WERI-Rb-1 (cell line): Measurements from ENCODE around the gene COL20A1.

Experiments used
- DNase-seq: peaks from one replicate; pipeline ENCODE4 v3.0.0-alpha.2; 2020
- H3K27ac ChIP-seq: fragments of 250-450 bp; sonication (Bioruptor Pico); 2 replicates; pipeline ENCODE4 v1.5.1; 2020; ENCODE audit warnings: mild to moderate bottlenecking, moderate library complexity
- H3K27me3 ChIP-seq: fragments of 250-450 bp; sonication (Bioruptor Pico); 2 replicates; pipeline ENCODE4 v1.5.1; 2021; ENCODE audit warnings: mild to moderate bottlenecking, low read depth, moderate library complexity; ENCODE audit not compliant: insufficient read depth, severe bottlenecking
- H3K36me3 ChIP-seq: fragments of 250-450 bp; sonication (Bioruptor Pico); 2 replicates; pipeline ENCODE4 v1.5.1; 2020; ENCODE audit warnings: mild to moderate bottlenecking, moderate library complexity
- H3K4me3 ChIP-seq: 2 replicates; pipeline ENCODE4 v1.5.1; 2011; ENCODE audit warnings: low read depth, mild to moderate bottlenecking, control low read depth, low read length
- H3K9me3 ChIP-seq: fragments of 250-450 bp; sonication (Bioruptor Pico); 2 replicates; pipeline ENCODE4 v1.5.1; 2021; ENCODE audit warnings: mild to moderate bottlenecking, moderate library complexity; ENCODE audit not compliant: severe bottlenecking
- TF ChIP-seq, protein P1 (sequence below): IDR thresholded peaks from 2 replicates; pipeline ENCODE4 v1.5.1; 2011; ENCODE audit warnings: low read depth, mild to moderate bottlenecking, control low read depth, inconsistent platforms, low read length

Gene COL20A1

DNA sequence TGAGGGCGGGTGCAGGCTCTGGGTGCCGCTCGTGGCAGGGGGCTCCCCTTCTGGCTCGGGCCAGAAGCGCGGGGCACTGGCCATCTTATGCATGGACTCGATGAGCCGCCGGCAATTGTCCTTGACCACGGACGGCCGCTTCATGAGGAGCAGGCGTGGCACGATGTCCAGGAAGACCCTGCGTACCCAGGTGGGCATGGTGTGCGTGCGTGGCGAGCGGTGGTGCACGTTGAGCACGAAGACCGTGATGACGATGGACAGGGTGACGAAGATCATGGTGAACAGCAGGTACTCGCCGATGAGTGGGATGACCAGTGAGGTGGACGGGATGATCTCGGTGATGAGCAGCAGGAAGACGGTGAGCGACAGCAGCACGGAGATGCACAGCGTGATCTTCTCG, 57.2 kb downstream of the COL20A1 start:
- H3K27me3 ChIP-seq, result no peaks in the 10 kb centered on the region
- H3K27ac ChIP-seq, result no peak overlapping the region
- DNase-seq, result no peak
- no peaks in the 10 kb centered on the region for H3K36me3 ChIP-seq
- H3K9me3 ChIP-seq, result peaks cover 9% of the 10 kb centered on the region
- H3K4me3 ChIP-seq, result no peak overlapping the region
- TF ChIP-seq, protein P1, sequence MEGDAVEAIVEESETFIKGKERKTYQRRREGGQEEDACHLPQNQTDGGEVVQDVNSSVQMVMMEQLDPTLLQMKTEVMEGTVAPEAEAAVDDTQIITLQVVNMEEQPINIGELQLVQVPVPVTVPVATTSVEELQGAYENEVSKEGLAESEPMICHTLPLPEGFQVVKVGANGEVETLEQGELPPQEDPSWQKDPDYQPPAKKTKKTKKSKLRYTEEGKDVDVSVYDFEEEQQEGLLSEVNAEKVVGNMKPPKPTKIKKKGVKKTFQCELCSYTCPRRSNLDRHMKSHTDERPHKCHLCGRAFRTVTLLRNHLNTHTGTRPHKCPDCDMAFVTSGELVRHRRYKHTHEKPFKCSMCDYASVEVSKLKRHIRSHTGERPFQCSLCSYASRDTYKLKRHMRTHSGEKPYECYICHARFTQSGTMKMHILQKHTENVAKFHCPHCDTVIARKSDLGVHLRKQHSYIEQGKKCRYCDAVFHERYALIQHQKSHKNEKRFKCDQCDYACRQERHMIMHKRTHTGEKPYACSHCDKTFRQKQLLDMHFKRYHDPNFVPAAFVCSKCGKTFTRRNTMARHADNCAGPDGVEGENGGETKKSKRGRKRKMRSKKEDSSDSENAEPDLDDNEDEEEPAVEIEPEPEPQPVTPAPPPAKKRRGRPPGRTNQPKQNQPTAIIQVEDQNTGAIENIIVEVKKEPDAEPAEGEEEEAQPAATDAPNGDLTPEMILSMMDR, result no peak

GRCh38 chr20:63350597-63351325, 57.8 kb downstream of the COL20A1 start:
- no peak overlapping the region for H3K4me3 ChIP-seq

DNA sequence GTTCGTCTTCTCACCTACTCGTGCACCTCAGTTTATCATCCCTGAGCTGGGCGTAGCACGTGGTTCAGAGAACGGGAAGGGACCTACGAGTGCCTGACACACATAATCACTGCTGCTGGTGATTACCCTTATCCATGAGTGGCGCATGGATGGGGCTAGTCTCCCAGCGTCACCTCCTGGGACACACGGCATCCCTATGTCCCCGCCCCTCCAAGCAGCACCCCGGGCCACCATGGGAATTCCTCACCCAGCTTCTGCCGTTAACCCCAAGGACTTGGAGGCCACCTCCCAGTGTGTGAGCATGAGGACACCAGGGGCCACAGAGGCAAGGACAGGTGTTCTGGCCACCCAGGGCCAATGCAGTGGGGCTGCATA, 58.3 kb downstream of the COL20A1 start:
- DNase-seq, result no peak
- TF ChIP-seq, protein P1, result no peak
- H3K4me3 ChIP-seq, result no peak overlapping the region

More at GRCh38 chr20:63350597-63351325, 57.8 kb downstream of the COL20A1 start:
- DNase-seq, result no peak
- H3K9me3 ChIP-seq, result peaks cover 9% of the 10 kb centered on the region
- TF ChIP-seq, protein P1, result no peak
- no peaks in the 10 kb centered on the region for H3K36me3 ChIP-seq
- no peaks in the 10 kb centered on the region for H3K27me3 ChIP-seq
- no peak overlapping the region for H3K27ac ChIP-seq

GRCh38 chr20:63351811-63352591, 59.0 kb downstream of the COL20A1 start:
- Histone ChIP-seq H3K4me3 (no peak overlapping the region), H3K36me3 (no peaks in the 10 kb centered on the region), H3K27ac (no peak overlapping the region), H3K9me3 (peaks cover 9% of the 10 kb centered on the region), H3K27me3 (no peaks in the 10 kb centered on the region)
- TF ChIP-seq, protein P1, result no peak
- DNase-seq, result no peak

More for the DNA sequence above, 58.3 kb downstream of the COL20A1 start:
- peaks cover 9% of the 10 kb centered on the region for H3K9me3 ChIP-seq
- H3K27me3 ChIP-seq, result no peaks in the 10 kb centered on the region
- H3K27ac ChIP-seq, result no peak overlapping the region
- no peaks in the 10 kb centered on the region for H3K36me3 ChIP-seq

DNA sequence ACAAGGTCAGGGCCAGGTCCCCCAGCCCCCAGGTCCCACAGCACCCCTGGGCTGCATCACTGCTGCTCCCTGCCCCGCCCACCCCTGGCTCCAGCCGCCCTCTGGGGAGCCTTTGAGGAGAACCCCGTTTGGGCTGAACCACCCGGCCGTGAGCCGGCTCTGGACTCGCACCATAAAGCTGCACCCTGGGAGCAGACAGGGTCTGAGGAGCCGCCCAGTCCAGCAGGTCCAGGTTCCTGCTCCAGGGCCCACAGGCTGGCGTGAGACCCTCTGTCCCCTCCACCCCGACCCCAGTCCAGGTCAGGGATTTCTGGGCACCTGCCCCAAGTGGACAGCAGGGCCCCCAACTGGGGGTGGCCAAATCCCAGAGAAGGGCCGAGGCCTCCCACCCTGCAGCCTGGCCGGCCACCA, 59.8 kb downstream of the COL20A1 start:
- no peak overlapping the region for H3K27ac ChIP-seq
- no peaks in the 10 kb centered on the region for H3K27me3 ChIP-seq
- no peaks in the 10 kb centered on the region for H3K36me3 ChIP-seq
- peaks cover 9% of the 10 kb centered on the region for H3K9me3 ChIP-seq
- DNase-seq, result no peak
- H3K4me3 ChIP-seq, result no peak overlapping the region
- TF ChIP-seq, protein P1, result no peak
